Stimulated activated CD8-positive, alpha-beta memory T cell treated with anti-CD3 and anti-CD28 coated beads, Interleukin-12 subunit alpha, Interleukin-12 subunit beta, amount 100 ng/mL, for 4 hours (primary cell): ENCODE results near the gene FBN3.
A peak's percentile ranks its signal among the peaks of the same experiment; 100 is the strongest.
"Not testable (repeated sequence)": the region's sequence is repeated elsewhere in the genome, so short reads cannot be mapped to it uniquely, and the experiment has no call there.

ENCODE experiments used
- DNase-seq: peaks from one replicate; pipeline ENCODE4 v3.0.0-alpha.2; 2020; ENCODE audit warnings: low read depth

FBN3 gene

DNA sequence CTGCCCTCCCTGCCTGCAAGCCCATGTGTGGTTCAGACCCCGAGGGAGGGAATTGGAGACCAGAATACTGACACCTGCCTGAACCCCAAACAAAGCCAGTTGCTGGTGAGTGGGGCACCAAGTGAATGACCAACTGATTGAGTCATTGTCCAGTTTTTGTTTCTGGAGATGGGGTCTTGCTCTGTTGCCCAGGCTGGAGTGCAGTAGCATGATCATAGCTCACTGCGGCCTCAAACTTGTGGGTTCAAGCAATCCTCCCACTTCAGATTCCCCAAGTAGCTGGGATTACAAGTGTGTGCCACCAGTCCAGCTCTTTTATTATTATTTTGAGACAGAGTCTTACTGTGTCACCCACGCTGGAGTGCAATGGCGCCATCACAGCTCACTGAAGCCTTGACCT, 92.9 kb downstream of the FBN3 start:
- DNase-seq: no peak

GRCh38 chr19:8054169-8054568, 95.2 kb downstream of the FBN3 start:
- DNase-seq: no peak

DNA sequence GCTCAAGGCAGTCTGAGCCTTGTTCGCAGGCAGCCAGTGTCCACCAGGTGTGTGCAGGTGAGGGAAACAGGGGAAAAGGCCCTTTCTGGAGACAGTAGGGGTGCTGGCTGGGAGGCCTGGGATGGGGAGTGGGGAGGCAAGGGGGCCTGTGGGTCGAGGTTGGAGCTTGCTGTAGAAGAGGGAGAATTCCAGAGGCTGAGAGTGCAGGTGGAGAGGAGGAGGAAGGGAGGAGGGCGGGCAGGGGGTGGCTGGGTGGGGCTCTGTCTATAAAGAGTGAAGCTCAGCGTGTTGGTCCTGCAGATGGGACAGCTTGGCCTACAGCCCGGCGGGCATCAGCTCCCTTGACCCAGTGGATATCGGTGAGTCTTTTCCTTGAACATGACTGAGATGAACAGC, 96.9 kb downstream of the FBN3 start, which contains the start of gene CCL25:
Gene CCL25 (plus strand): TSS at position 297 of the 396 bp plus-strand sequence. CDS start 290 bp downstream, outside the sequence.
- no peak for DNase-seq

- DNase-seq: peak; percentile 71
These were observed 98.9 kb downstream of the FBN3 start for GRCh38 chr19:8050274-8051096.

DNA sequence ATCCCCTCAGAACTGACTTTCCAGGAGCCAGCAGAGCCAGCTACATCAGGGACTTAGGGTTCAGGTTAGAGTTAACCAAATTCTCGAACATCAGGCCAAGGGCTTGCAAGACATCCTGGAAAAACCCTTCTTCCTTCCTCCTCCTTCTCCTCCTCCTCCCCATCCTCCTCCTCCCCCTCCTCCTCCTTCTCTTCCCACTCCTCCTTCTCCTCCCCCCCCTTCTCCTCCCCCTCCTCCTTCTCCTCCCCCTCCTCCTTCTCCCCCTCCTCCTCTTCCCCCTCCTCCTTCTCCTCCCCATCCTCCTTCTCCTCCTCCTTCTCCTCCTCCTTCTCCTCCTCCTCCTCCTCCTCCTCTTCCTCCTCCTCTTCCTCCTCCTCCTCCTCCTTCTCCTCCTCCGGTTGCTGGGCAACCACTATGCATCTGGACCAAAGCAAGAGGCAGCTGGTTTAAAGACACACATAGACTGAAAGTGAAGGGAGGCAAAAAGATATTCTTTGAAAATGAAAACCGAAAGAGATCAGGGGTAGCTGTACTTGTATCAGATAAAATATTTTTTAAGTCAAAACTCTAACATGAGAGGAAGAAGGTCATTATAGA, 102.7 kb downstream of the FBN3 start:
- DNase-seq: no peak

DNA sequence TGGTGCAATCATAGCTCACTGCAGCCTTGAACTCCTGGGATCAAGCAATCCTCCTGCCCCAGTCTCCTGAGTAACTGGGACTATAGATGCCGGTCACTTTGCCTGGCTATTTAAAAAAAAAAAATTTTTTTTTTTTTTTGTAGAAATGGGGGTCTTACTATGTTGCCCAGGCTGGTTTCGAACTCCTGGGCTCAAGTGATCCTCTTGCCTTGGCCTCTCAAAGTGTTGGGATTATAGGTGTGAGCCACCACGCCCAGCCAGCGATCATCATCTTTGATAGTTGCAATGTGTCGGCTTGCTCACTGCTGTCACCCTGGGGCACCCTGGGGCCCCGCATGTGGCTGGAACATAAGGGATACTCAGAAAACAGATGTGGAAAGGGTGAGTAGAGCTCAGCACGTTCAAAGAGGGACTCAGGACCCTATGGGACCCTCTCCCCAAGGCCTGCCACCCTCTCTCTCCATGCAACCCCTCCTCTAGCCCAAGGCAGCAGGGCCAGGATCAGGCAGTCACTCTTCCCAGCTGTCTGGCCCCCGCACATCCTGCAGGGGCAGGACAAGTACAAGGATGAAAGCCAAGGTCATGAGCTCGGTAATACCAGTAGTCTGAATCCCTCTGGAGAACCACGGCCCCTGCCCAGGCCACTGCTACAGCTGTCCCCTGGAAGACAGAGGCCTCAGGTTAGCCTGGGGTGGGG, 103.4 kb downstream of the FBN3 start:
- no peak for DNase-seq

DNA sequence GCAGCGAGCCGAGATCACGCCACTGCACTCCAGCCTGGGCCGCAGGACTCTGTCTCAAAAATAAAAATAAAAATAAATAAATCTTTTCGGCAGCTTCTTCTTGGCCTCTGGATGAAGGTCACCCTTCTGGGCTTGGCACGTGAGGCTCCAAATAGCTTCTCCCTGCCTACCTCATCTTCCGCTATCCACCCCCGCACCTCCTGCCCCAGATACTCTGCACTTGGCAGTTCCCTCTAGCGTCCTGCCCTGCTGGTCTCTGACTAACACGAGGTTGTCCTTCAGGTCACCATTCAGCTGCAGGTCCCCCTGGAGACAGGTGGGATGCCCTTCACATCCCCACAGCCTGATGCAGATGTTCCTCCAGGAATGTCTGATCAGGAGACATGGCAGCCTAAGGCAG, 105.4 kb downstream of the FBN3 start:
- no peak for DNase-seq

GRCh38 chr19:8042900-8043299, 106.5 kb downstream of the FBN3 start:
- no peak for DNase-seq

DNA sequence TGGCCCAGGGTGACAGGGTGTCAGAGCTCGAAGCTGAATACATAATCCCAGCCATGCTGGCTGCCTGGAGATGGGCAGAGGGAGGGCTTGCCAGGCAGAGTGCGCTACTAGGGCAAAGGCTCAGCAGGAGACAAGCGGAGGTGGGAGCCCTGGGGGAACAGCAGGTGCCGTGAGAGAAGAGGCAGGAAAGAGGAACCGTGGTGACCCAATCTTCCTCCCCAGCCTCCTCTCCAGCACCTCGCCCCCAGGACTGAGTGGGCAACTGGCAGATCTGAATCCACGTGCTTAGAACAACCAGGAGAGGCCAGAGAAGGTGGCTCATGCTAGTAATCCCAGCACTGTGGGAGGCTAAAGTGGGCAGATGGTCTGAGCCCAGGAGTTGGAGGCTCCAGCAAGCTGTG, 107.9 kb downstream of the FBN3 start:
- no peak for DNase-seq

GRCh38 chr19:8039231-8039630, 110.2 kb downstream of the FBN3 start:
- DNase-seq: no peak

- DNase-seq: no peak
These were observed 110.6 kb downstream of the FBN3 start for GRCh38 chr19:8038815-8039214.

GRCh38 chr19:8036434-8037099, 112.8 kb downstream of the FBN3 start:
- no peak for DNase-seq

GRCh38 chr19:8034178-8034525, 115.2 kb downstream of the FBN3 start:
- no peak for DNase-seq

DNA sequence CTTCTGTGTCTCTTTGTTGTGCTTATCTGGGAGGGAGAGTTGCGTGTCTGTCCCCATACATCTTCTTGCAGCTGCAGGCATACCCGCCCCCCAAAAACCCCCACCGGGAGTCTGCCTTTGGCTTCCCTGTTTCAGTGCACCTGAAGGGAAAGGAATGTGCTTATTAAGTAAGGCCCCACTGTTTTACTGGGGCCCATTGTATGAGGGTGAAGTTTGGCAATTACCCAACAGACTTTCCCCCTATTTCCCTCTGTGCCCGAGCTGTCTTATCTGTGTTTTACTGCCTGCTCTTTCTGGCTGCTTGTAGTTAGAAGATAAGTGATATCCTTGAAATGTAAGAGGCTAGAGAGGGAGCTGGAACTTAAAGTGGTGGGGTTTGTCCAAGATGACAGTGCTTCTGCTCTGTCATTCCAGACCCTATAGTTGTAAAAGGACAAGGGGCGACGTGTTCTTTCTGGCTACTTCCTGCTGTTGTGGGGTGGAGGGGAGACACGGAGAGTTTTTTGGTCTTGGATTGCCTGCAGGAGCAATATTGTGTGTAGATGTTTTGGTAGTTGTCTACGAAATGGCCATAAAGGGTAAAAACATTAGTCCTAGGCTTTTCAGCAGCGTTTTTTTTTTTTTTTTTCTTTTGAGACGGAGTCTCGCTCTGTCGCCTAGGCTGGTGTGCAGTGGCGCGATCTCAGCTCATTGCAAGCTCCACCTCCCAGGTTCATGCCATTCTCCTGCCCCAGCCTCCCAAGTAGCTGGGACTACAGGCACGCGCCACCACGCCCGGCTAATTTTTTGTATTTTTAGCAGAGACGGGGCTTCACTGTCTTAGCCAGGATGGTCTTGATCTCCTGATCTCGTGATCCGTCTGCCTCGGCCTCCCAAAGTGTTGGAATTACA, 115.9 kb downstream of the FBN3 start:
- DNase-seq: not testable (repeated sequence)

DNA sequence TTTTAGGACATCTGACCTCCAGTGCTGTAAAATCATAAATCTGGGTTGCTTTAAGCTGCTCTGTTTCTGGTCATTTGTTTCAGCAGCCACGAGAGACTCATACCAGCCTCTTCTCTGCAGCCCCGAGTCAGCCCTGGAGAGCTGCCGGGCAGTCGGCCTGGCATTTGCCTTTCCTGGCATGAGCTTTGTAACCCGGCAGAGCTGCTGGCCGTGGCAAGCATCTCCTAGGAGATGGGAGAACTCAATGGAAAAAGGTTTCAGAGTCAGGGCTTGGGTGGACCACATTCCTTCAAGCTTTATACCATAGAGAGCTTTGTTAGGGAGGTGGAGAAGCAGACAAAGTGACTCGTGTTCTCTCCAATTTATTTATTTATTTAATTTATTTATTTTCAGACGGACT, 118.4 kb downstream of the FBN3 start:
- no peak for DNase-seq

DNA sequence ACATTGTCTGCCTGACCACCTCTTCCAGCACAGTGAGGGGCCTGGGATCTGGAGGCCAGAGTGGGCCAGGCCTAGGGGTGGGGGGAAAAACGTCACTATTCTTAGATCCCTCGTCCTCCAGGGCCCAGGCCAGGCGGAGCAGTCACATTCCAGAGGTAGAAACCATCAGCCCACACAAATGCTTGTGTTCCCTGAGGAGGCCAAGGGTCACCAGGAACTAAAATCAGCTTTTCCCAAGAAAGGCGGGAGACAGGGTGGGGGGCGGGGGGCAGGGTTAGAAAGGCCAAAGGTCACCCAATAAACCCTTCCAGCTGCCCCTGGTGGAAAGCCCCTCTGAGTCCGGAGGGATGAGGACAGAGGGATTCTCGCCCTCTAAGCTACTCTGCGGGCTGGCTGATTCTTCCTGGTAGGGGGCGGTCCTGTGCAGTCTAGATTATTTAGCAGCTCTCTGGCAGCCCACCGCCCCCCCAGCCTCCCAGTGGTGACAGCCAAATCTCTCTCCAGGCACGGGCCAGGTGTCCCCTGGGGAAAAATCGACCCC, 120.4 kb downstream of the FBN3 start:
- no peak for DNase-seq

DNA sequence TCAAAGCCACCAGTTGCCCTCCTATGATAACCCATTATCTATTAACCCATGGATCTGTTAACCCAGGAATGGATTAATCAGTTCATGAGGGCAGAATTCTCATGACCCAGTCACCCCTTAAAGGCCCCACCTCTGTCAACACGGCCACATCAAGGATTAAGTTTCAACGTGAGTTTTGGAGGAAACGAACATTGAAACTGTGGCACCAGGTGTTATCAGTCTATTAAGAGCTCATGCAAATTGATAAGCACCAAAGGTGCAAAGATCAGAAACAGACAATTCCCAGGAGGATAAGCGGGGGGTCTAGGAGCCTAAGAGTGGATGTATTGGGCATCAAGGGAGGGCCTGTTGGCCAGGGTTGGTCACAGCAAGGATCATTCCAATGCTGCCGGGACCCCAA, 124.1 kb downstream of the FBN3 start:
- no peak for DNase-seq

DNA sequence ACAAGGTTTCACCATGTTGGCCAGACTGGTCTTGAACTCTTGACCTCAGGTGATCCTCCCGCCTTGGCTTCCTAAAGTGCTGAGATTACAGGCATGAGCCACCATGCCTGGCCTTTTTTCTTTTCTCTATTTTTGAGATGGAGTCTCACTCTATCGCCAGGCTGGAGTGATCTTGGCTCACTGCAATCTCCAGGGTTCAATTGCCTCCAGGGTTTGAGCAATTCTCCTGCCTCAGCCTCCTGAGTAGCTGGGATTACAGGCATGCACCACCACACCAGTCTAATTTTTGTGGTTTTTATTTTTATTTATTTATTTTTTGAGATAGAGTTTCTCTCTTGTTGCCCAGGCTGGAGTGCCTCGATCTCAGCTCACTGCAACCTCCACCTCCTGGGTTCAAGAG, 125.1 kb downstream of the FBN3 start:
- DNase-seq: not testable (repeated sequence)

- no peak for DNase-seq
These were observed 126.0 kb downstream of the FBN3 start for GRCh38 chr19:8023371-8023770.

GRCh38 chr19:8022275-8022674, 127.1 kb downstream of the FBN3 start:
- no peak for DNase-seq

GRCh38 chr19:8021374-8021773, 128.0 kb downstream of the FBN3 start:
- DNase-seq: no peak
